ENCODE results near the gene ZNF12.

ZNF12 gene

DNA sequence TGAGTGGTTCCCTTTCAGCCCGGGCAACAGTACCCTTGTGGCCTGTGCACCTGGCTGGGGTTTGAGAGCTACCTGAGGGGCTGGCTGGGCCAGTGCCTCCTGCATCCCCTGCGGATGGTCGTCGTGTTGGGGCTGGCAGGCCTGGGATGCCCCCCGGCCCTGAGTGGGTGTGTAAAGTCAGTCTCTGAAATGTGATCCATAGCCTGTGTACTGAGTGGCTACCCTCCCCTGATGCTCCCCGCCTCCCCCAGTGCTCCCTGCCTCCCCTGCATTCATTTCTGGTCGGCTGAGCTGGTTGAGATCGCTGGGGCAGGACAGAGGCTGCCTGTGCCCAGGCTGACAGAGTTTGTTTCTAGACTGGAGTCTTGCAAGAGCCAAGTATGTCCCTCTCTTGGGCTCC lies 60.3 kb downstream of the ZNF12 start:
- H3K36me3 ChIP-seq, result peaks cover 97% of the 10 kb centered on the region

GRCh38 chr7:6644728-6645127 lies 62.0 kb downstream of the ZNF12 start:
- H3K36me3 ChIP-seq, result peaks cover 99% of the 10 kb centered on the region
- no peaks in the 10 kb centered on the region for H3K27me3 ChIP-seq
- no peak for TF ChIP-seq CTCF (IDR thresholded peaks at IDR 0.05)
- H3K4me1 ChIP-seq (ENCODE audit: control insufficient read depth in 1 of 2, insufficient read depth in 1 of 2, low read depth in 1 of 2, low read length in 1 of 2), result peaks cover 0 to under 1% of the 10 kb centered on the region in 2 experiments
- no peaks in the 10 kb centered on the region for H3K9me3 ChIP-seq
- H3K27ac ChIP-seq, result no peak overlapping the region
- H3K4me3 ChIP-seq (ENCODE audit: low read depth in 1 of 2, low read length in 1 of 2), result no peak overlapping the region

More for the DNA sequence above, 60.3 kb downstream of the ZNF12 start:
- Histone ChIP-seq H3K4me1 (ENCODE audit: control insufficient read depth in 1 of 2, insufficient read depth in 1 of 2, low read depth in 1 of 2, low read length in 1 of 2) (no peaks in the 10 kb centered on the region), H3K27me3 (no peaks in the 10 kb centered on the region), H3K4me3 (ENCODE audit: low read depth in 1 of 2, low read length in 1 of 2) (no peak overlapping the region), H3K27ac (no peak overlapping the region), H3K9me3 (no peaks in the 10 kb centered on the region)
- TF ChIP-seq CTCF (IDR thresholded peaks at IDR 0.05), result no peak

GRCh38 chr7:6643915-6644625 lies 62.7 kb downstream of the ZNF12 start:
- H3K4me1 ChIP-seq (ENCODE audit: control insufficient read depth in 1 of 2, insufficient read depth in 1 of 2, low read depth in 1 of 2, low read length in 1 of 2), result peaks cover 3 to 4% of the 10 kb centered on the region in 2 experiments
- no peaks in the 10 kb centered on the region for H3K9me3 ChIP-seq
- H3K27ac ChIP-seq, result no peak overlapping the region
- no peaks in the 10 kb centered on the region for H3K27me3 ChIP-seq
- H3K4me3 ChIP-seq (ENCODE audit: low read depth in 1 of 2, low read length in 1 of 2), result no peak overlapping the region
- H3K36me3 ChIP-seq, result peaks cover 95% of the 10 kb centered on the region
- no peak for TF ChIP-seq CTCF (IDR thresholded peaks at IDR 0.05)

- peaks cover 86% of the 10 kb centered on the region for H3K36me3 ChIP-seq
Observed at GRCh38 chr7:6642861-6643640, 63.7 kb downstream of the ZNF12 start.

More at GRCh38 chr7:6642861-6643640, 63.7 kb downstream of the ZNF12 start:
- no peak for TF ChIP-seq CTCF (IDR thresholded peaks at IDR 0.05)
- Histone ChIP-seq H3K27me3 (no peaks in the 10 kb centered on the region), H3K9me3 (no peaks in the 10 kb centered on the region), H3K27ac (no peak overlapping the region), H3K4me1 (ENCODE audit: control insufficient read depth in 1 of 2, insufficient read depth in 1 of 2, low read depth in 1 of 2, low read length in 1 of 2) (peaks cover 9 to 14% of the 10 kb centered on the region in 2 experiments), H3K4me3 (ENCODE audit: low read depth in 1 of 2, low read length in 1 of 2) (no peak overlapping the region)

All from neutrophil (primary cell).